Effector memory CD4-positive, alpha-beta T cell (primary cell): ENCODE data around the gene RCOR2.
"Not testable (repeated sequence)": the region's sequence is repeated elsewhere in the genome, so short reads cannot be mapped to it uniquely, and the experiment has no call there.

Experiments
- DNase-seq, 3 donors: peaks; one replicate each; pipeline ENCODE4 v3.0.0-alpha.2; 2020
- H3K27ac ChIP-seq: 2 replicates; pipeline ENCODE4 v1.7.0; 2013; ENCODE audit warnings: mild to moderate bottlenecking, low read length, moderate library complexity; ENCODE audit not compliant: insufficient read depth, poor library complexity, severe bottlenecking
- H3K27me3 ChIP-seq: replicated peaks from 2 replicates; pipeline ENCODE4 v1.7.0; 2013; ENCODE audit warnings: mild to moderate bottlenecking, low read length; ENCODE audit not compliant: insufficient read depth, control insufficient read depth, poor library complexity, severe bottlenecking
- H3K36me3 ChIP-seq: 2 replicates; pipeline ENCODE4 v1.7.0; 2013; ENCODE audit warnings: mild to moderate bottlenecking, low read length, moderate library complexity; ENCODE audit not compliant: control insufficient read depth, insufficient read depth
- H3K4me1 ChIP-seq: 2 replicates; pipeline ENCODE4 v1.7.0; 2013; ENCODE audit warnings: low read length, mild to moderate bottlenecking; ENCODE audit not compliant: control insufficient read depth, insufficient read depth, poor library complexity, severe bottlenecking
- H3K4me3 ChIP-seq: 2 replicates; pipeline ENCODE4 v1.7.0; 2013; ENCODE audit warnings: low read length, low read depth, mild to moderate bottlenecking; ENCODE audit not compliant: insufficient read depth, poor library complexity, severe bottlenecking
- H3K9me3 ChIP-seq: 2 replicates; pipeline ENCODE4 v1.7.0; 2013; ENCODE audit warnings: mild to moderate bottlenecking, low read length, moderate library complexity; ENCODE audit not compliant: control insufficient read depth

The RCOR2 gene

GRCh38 chr11:63870351-63871140 is 46.4 kb downstream of the RCOR2 start:
- peaks cover 72% of the 10 kb centered on the region for H3K4me1 ChIP-seq
- no peak for DNase-seq
- H3K4me3 ChIP-seq, result no peak overlapping the region
- H3K9me3 ChIP-seq, result no peaks in the 10 kb centered on the region
- no peaks in the 10 kb centered on the region for H3K27me3 ChIP-seq
- peak overlapping the region; percentile 40 for H3K27ac ChIP-seq
- no peaks in the 10 kb centered on the region for H3K36me3 ChIP-seq

GRCh38 chr11:63869683-63870082 is 47.3 kb downstream of the RCOR2 start:
- H3K4me3 ChIP-seq, result peak overlapping the region; percentile 2

DNA sequence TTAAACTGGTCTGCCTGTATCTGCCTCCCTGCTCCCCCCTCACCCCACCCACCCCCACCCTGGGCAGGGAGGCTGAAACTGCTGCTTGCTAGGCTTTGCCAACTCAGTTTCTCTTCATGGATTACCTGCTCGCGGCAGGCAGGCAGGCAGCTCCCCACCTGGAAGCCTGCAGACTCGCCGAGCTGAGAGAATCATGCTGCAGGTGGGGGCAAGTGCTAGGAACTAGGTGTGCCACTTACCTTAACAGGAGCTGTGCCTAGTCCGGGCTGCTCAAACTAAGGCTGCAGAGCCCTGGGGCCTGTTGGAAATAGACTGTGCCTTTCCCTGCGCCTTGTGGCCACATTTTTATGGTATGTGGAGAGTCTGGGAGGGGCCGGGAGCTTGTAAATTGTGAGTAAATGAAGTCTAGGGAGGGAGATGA is 47.8 kb downstream of the RCOR2 start:
- Histone ChIP-seq H3K4me3 (peak overlapping the region; percentile 2), H3K4me1 (peaks cover 79% of the 10 kb centered on the region), H3K36me3 (no peaks in the 10 kb centered on the region), H3K27me3 (no peaks in the 10 kb centered on the region), H3K9me3 (no peaks in the 10 kb centered on the region), H3K27ac (peak overlapping the region; percentile 40)
- no peak for DNase-seq

More at GRCh38 chr11:63869683-63870082, 47.3 kb downstream of the RCOR2 start:
- Histone ChIP-seq H3K27ac (peak overlapping the region; percentile 40), H3K4me1 (peaks cover 79% of the 10 kb centered on the region), H3K27me3 (no peaks in the 10 kb centered on the region), H3K36me3 (no peaks in the 10 kb centered on the region), H3K9me3 (no peaks in the 10 kb centered on the region)
- peak; percentile 35 to 43 (median 36) for DNase-seq

GRCh38 chr11:63868399-63869064 is 48.4 kb downstream of the RCOR2 start:
- Histone ChIP-seq H3K36me3 (no peaks in the 10 kb centered on the region), H3K9me3 (no peaks in the 10 kb centered on the region), H3K4me1 (peaks cover 78% of the 10 kb centered on the region), H3K27ac (no peak overlapping the region), H3K4me3 (no peak overlapping the region), H3K27me3 (no peaks in the 10 kb centered on the region)
- DNase-seq, result no peak

- H3K4me1 ChIP-seq, result peaks cover 76% of the 10 kb centered on the region
These were observed 49.5 kb downstream of the RCOR2 start for GRCh38 chr11:63867511-63867910.

DNA sequence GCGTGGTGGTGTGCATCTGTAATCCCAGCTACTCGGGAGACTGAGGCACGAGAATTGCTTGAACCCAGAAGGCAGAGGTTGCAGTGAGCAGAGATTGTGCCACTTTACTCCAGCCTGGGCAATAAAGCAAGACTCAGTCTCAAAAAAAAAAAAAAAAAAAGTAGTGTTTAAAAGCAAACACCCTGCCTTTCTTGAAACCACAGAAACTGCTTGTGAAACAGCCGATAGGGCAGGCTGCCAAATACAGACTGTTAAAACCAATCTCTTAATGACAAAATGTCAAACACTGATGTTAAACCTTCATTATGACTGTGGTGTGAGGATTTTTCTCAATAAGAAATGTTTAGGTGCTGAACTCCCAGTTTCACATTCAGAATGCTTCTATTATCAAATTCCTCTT is 50.8 kb downstream of the RCOR2 start:
- Histone ChIP-seq H3K4me1 (peaks cover 67% of the 10 kb centered on the region), H3K27me3 (no peaks in the 10 kb centered on the region), H3K9me3 (no peaks in the 10 kb centered on the region), H3K27ac (peak overlapping the region; percentile 10), H3K4me3 (no peak overlapping the region), H3K36me3 (no peaks in the 10 kb centered on the region)
- DNase-seq, result peak; percentile 23 to 50 (median 44)

More at GRCh38 chr11:63867511-63867910, 49.5 kb downstream of the RCOR2 start:
- Histone ChIP-seq H3K27me3 (no peaks in the 10 kb centered on the region), H3K36me3 (no peaks in the 10 kb centered on the region), H3K4me3 (no peak overlapping the region), H3K9me3 (no peaks in the 10 kb centered on the region), H3K27ac (no peak overlapping the region)
- DNase-seq, result no peak

DNA sequence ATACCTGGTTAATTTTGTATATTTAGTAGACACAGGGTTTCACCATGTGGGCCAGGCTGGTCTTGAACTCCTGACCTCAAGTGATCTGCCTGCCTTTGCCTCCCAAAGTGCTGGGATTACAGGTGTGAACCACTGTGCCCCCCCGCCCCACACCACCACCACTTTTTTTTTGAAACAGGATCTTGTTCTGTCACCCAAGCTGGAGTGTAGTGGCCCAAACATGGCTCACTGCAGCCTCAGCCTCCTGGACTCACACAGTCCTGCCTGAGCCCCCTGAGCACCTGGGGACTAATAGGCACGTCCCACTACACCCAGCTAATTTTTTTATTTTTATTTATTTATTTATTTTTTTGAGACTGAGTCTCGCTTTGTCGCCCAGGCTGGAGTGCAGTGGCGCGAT is 53.3 kb downstream of the RCOR2 start:
- not testable (repeated sequence) for H3K27ac ChIP-seq, H3K36me3 ChIP-seq, H3K9me3 ChIP-seq, DNase-seq, H3K27me3 ChIP-seq, H3K4me3 ChIP-seq
- peaks cover 42% of the 10 kb centered on the region for H3K4me1 ChIP-seq

DNA sequence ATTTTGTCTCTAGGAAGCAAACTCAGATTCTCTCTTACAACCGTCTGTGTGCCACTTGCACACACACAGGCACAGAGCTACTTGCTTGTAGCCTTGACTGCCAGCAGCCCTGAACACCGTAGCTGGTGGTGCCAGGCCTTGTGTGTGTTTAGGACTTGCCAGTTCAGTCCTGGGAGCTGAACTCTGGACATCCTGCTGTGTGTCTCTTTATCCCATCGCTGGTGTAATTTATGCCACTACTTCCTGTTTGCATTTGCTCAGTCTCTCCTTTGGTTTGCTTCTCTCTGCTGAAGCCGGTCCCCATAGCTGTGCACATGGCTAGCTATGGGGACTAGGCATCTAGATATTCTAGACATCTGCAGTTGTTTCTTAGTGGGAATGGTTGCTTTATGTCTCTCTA is 54.0 kb downstream of the RCOR2 start:
- no peak overlapping the region for H3K4me3 ChIP-seq
- peak overlapping the region; percentile 43 for H3K27ac ChIP-seq
- DNase-seq, result no peak
- H3K27me3 ChIP-seq, result no peaks in the 10 kb centered on the region
- no peaks in the 10 kb centered on the region for H3K9me3 ChIP-seq
- H3K36me3 ChIP-seq, result no peaks in the 10 kb centered on the region
- H3K4me1 ChIP-seq, result peaks cover 35% of the 10 kb centered on the region
